ENCODE measurements around the gene MAPT.
A peak's percentile ranks its signal among the peaks of the same experiment; 100 is the strongest.

The MAPT gene

GRCh38 chr17:45851464-45851863 lies 42.9 kb upstream of the MAPT start:
- DNase-seq (ENCODE audit: low read depth): no peak
- no peak for TF ChIP-seq CTCF (conservative IDR thresholded peaks at IDR 0.05; ENCODE audit: low read depth, low read length)
- H3K4me3 ChIP-seq (ENCODE audit: low read depth, low read length): no peak overlapping the region

GRCh38 chr17:45851873-45852272 lies 42.5 kb upstream of the MAPT start:
- H3K4me3 ChIP-seq (ENCODE audit: low read depth, low read length): no peak overlapping the region
- TF ChIP-seq CTCF (conservative IDR thresholded peaks at IDR 0.05; ENCODE audit: low read depth, low read length): no peak
- no peak for DNase-seq (ENCODE audit: low read depth)

- peak; percentile 95 for TF ChIP-seq CTCF (conservative IDR thresholded peaks at IDR 0.05; ENCODE audit: low read depth, low read length)
- no peak overlapping the region for H3K4me3 ChIP-seq (ENCODE audit: low read depth, low read length)
- peak; percentile 73 for DNase-seq (ENCODE audit: low read depth)
These were observed 41.6 kb upstream of the MAPT start for GRCh38 chr17:45852535-45853297.

- no peak for DNase-seq (ENCODE audit: low read depth)
- no peak overlapping the region for H3K4me3 ChIP-seq (ENCODE audit: low read depth, low read length)
- no peak for TF ChIP-seq CTCF (conservative IDR thresholded peaks at IDR 0.05; ENCODE audit: low read depth, low read length)
These were observed 40.1 kb upstream of the MAPT start for GRCh38 chr17:45854209-45854608.

- no peak for TF ChIP-seq CTCF (conservative IDR thresholded peaks at IDR 0.05; ENCODE audit: low read depth, low read length)
- no peak for DNase-seq (ENCODE audit: low read depth)
- H3K4me3 ChIP-seq (ENCODE audit: low read depth, low read length): no peak overlapping the region
These were observed 38.5 kb upstream of the MAPT start for GRCh38 chr17:45855691-45856336.

- no peak for TF ChIP-seq CTCF (conservative IDR thresholded peaks at IDR 0.05; ENCODE audit: low read depth, low read length)
- peak; percentile 58 for DNase-seq (ENCODE audit: low read depth)
- H3K4me3 ChIP-seq (ENCODE audit: low read depth, low read length): no peak overlapping the region
These were observed 36.2 kb upstream of the MAPT start for GRCh38 chr17:45857977-45858708.
